ENCODE results near the gene ZNF628. TPM values are rescaled to one million over a fixed set of nuclear protein-coding genes. Genes with fewer than 3 reads are reported as not detected.

ZNF628 gene
- total and polyA plus RNA-seq, 2 of the 4 experiments (the other 2 are of a cell fraction) = 0.18 to 1.9 TPM

DNA sequence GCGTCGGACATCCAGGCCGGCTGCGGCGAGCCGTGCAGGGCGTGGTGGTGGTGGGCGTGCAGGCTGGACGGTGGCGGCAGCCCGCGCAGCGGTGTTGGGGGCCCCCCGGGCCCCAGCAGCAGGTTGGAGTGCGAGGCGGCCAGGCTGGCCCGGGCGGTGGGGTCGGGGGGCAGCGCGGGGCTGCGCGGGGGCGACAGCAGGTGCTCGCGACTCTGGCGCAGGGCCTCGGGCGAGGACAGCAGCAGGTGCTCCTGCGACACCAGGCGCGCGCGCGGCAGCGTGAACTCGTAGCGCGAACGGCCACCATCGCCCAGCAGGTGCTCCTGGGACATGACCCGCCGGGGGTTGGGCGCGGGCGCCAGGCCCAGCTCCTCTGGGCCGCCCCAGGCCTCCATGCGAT is 43.1 kb upstream of the ZNF628 start:
- ChIA-PET POLR2A (ENCODE audit: unreplicated experiment) (no interaction called here), CTCF (no interaction called here)
- in situ Hi-C loops (cut with MboI; ENCODE audit: low sequenced_read_pairs) (no loop called here), dilution Hi-C loops (cut with HindIII; ENCODE audit: low sequenced_read_pairs, unreplicated experiment) (no loop called here), intact Hi-C loops (cut with micrococcal nuclease) (no loop called here)
- Histone ChIP-seq H4K91ac (ENCODE audit: insufficient read depth, low read depth, low read length) (no peak overlapping the region), H4K8ac (ENCODE audit: low read depth in 2 of 2, low read length in 2 of 2) (no peak overlapping the region), H2BK15ac (ENCODE audit: low read depth, low read length) (no peak overlapping the region), H3K27me3 (ENCODE audit: control insufficient read depth, insufficient read depth, low read length) (peaks cover 20% of the 10 kb centered on the region), H3K36me3 (ENCODE audit: control insufficient read depth, insufficient read depth, low read length) (no peaks in the 10 kb centered on the region), H3K14ac (replicated peaks; ENCODE audit: low read depth, low read length) (no peak overlapping the region), H3K4me3 (ENCODE audit: insufficient read depth, low read depth, low read length) (no peak overlapping the region), H4K5ac (ENCODE audit: low read depth, low read length) (no peak overlapping the region), H2BK20ac (ENCODE audit: low read depth, low read length) (no peak overlapping the region), H3K27ac (ENCODE audit: insufficient read depth, low read length) (no peak overlapping the region), H2BK5ac (ENCODE audit: low read depth, low read length, poor library complexity, severe bottlenecking) (no peak overlapping the region), H2AK5ac (ENCODE audit: low read depth, low read length) (no peak overlapping the region), H4K20me1 (ENCODE audit: insufficient read depth, low read length) (no peaks in the 10 kb centered on the region; the same call in 1 of the 2 replicates), H3K4ac (ENCODE audit: low read depth, low read length) (no peak overlapping the region), H3K4me1 (ENCODE audit: control insufficient read depth, insufficient read depth, low read length) (no peaks in the 10 kb centered on the region), H3K9me1 (ENCODE audit: insufficient read depth, low read length) (peaks cover 11% of the 10 kb centered on the region; the same call in 1 of the 2 replicates), H2AK9ac (replicated peaks; ENCODE audit: low read depth, low read length, poor library complexity) (no peak overlapping the region), H3K9ac (ENCODE audit: low read depth, low read length) (no peak overlapping the region), H3K18ac (ENCODE audit: low read depth, low read length) (no peak overlapping the region), H3K4me2 (ENCODE audit: low read depth, low read length) (no peak overlapping the region), H3K79me1 (ENCODE audit: low read depth in 1 of 2, low read length in 2 of 2) (no peaks in the 10 kb centered on the region), H3K56ac (ENCODE audit: extremely low read depth, insufficient read depth, low read length) (no peak overlapping the region), H2BK120ac (ENCODE audit: low read depth, low read length) (no peak overlapping the region), H3K23ac (ENCODE audit: low read depth, low read length) (no peak overlapping the region), H2AFZ (replicated peaks; ENCODE audit: low read length, poor library complexity) (no peak overlapping the region), H3K9me3 (ENCODE audit: control insufficient read depth, insufficient read depth, low read length) (peaks cover 3% of the 10 kb centered on the region)
- no peak for TF ChIP-seq RCOR1 (IDR thresholded peaks at IDR 0.05; ENCODE audit: insufficient replicate concordance, low read length)
- no peak for TF ChIP-seq CTCF (conservative IDR thresholded peaks at IDR 0.05; ENCODE audit: low read depth, low read length)
- TF ChIP-seq, protein P1, sequence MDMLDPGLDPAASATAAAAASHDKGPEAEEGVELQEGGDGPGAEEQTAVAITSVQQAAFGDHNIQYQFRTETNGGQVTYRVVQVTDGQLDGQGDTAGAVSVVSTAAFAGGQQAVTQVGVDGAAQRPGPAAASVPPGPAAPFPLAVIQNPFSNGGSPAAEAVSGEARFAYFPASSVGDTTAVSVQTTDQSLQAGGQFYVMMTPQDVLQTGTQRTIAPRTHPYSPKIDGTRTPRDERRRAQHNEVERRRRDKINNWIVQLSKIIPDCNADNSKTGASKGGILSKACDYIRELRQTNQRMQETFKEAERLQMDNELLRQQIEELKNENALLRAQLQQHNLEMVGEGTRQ (IDR thresholded peaks at IDR 0.05; ENCODE audit: low read depth, low read length) = no peak
- no peak for TF ChIP-seq SMC3 (IDR thresholded peaks at IDR 0.05; ENCODE audit: low read depth, low read length)
- no peak for TF ChIP-seq MAZ (IDR thresholded peaks at IDR 0.05; ENCODE audit: borderline replicate concordance, low read depth, low read length)
- no peak for ATAC-seq (ENCODE audit: low read depth)
- BruUV-seq (replicated peaks) = no TSS peak
- no peak for DNase-seq
- WGBS, 2 experiments (ENCODE audit: extremely low coverage in 2 of 2, insufficient read length in 1 of 2) = 11% methylated on average over 36 of the region's 48 CpGs; no CpG with 5 or more reads in 1 of the 2 experiments
